Thoracic aorta (tissue), 2 donors: ENCODE data around the gene SERPINB2. TPM values are rescaled to one million over a fixed set of nuclear protein-coding genes. Genes with fewer than 3 reads are reported as not detected.

ENCODE experiments used
- ATAC-seq: fragments of 150-250 bp; one replicate; pipeline ENCODE4 v1.8.0; 2017; ENCODE audit warnings: low read depth; ENCODE audit not compliant: insufficient number of reproducible peaks, low FRiP score
- DNase-seq: peaks from one replicate; pipeline ENCODE4 v3.0.0-alpha.2; 2020; ENCODE audit warnings: low spot score
- H3K27ac ChIP-seq, 2 donors: fragments of 200-600 bp; sonication (generic); 1 replicate in 1 of 2; 2 replicates in 1 of 2; pipeline ENCODE4 v1.5.1; 2016; ENCODE audit warnings: mild to moderate bottlenecking in 2 of 2, moderate library complexity in 2 of 2
- H3K27me3 ChIP-seq: fragments of 200-600 bp; sonication (generic); replicated peaks from 2 replicates; pipeline ENCODE4 v1.6.0; 2016; ENCODE audit warnings: mild to moderate bottlenecking; ENCODE audit not compliant: insufficient read depth
- H3K36me3 ChIP-seq: fragments of 200-600 bp; sonication (generic); one replicate; pipeline ENCODE4 v1.5.1; 2016
- H3K4me1 ChIP-seq, 2 donors: fragments of 200-600 bp; sonication (generic); 1 replicate in 1 of 2; 2 replicates in 1 of 2; pipeline versions ENCODE4 v1.5.1 to v1.6.0; 2016; ENCODE audit warnings: low read depth in 2 of 2, mild to moderate bottlenecking in 1 of 2; ENCODE audit not compliant: control insufficient read depth in 1 of 2
- H3K4me3 ChIP-seq: fragments of 200-600 bp; sonication (generic); 2 replicates; pipeline ENCODE4 v1.5.1; 2016; ENCODE audit warnings: mild to moderate bottlenecking
- H3K9me3 ChIP-seq: fragments of 200-600 bp; sonication (generic); 2 replicates; pipeline ENCODE4 v1.5.1; 2016
- CTCF ChIP-seq: fragments of 200-600 bp; sonication (generic); IDR thresholded peaks from one replicate; pipeline ENCODE4 v1.5.1; 2019; ENCODE audit warnings: antibody characterized with exemption
- total RNA-seq, 2 donors: library from RNA; depleted of rRNA; stranded (reverse); fragments of >200 nt; gene quantifications; one replicate each; pipeline versions ENCODE4 v1.1.0 to v1.2.3, GENCODE V29; 2016

Gene SERPINB2
- total RNA-seq, 2 donors from 2014 or later = 9.3 TPM; not detected in 1

GRCh38 chr18:63878343-63878742, 9.2 kb upstream of the SERPINB2 start:
- Histone ChIP-seq H3K9me3 (no peaks in the 10 kb centered on the region), H3K4me1 (peaks cover 6 to 7% of the 10 kb centered on the region in 2 donors), H3K27me3 (no peaks in the 10 kb centered on the region), H3K27ac (no peak overlapping the region), H3K36me3 (no peaks in the 10 kb centered on the region), H3K4me3 (no peak overlapping the region)
- DNase-seq (no peak), ATAC-seq (no peak)
- TF ChIP-seq CTCF = no peak

- no peaks in the 10 kb centered on the region for H3K27me3 ChIP-seq
- peaks cover 6 to 7% of the 10 kb centered on the region in 2 donors for H3K4me1 ChIP-seq
- no peak overlapping the region for H3K4me3 ChIP-seq
- no peak overlapping the region for H3K27ac ChIP-seq
- ATAC-seq = no peak
- H3K36me3 ChIP-seq = no peaks in the 10 kb centered on the region
- no peak for TF ChIP-seq CTCF
- DNase-seq = no peak
- H3K9me3 ChIP-seq = no peaks in the 10 kb centered on the region
Observed at GRCh38 chr18:63878925-63879324, 8.6 kb upstream of the SERPINB2 start.

GRCh38 chr18:63879709-63880108, 7.8 kb upstream of the SERPINB2 start:
- peaks cover 6 to 7% of the 10 kb centered on the region in 2 donors for H3K4me1 ChIP-seq
- no peak for TF ChIP-seq CTCF
- H3K36me3 ChIP-seq = no peaks in the 10 kb centered on the region
- no peak for ATAC-seq
- DNase-seq = no peak
- no peaks in the 10 kb centered on the region for H3K27me3 ChIP-seq
- H3K9me3 ChIP-seq = no peaks in the 10 kb centered on the region
- no peak overlapping the region for H3K4me3 ChIP-seq
- H3K27ac ChIP-seq = no peak overlapping the region

GRCh38 chr18:63881851-63882250, 5.7 kb upstream of the SERPINB2 start:
- no peak for TF ChIP-seq CTCF
- DNase-seq (no peak), ATAC-seq (no peak)
- Histone ChIP-seq H3K27ac (no peak overlapping the region), H3K9me3 (no peaks in the 10 kb centered on the region), H3K27me3 (no peaks in the 10 kb centered on the region), H3K4me1 (peaks cover 6 to 7% of the 10 kb centered on the region in 2 donors), H3K36me3 (no peaks in the 10 kb centered on the region), H3K4me3 (no peak overlapping the region)

GRCh38 chr18:63882333-63883141, 5.0 kb upstream of the SERPINB2 start:
- ATAC-seq (peak; percentile 47), DNase-seq (no peak)
- H3K27me3 ChIP-seq = no peaks in the 10 kb centered on the region
- H3K36me3 ChIP-seq = no peaks in the 10 kb centered on the region
- no peak overlapping the region for H3K27ac ChIP-seq
- no peak for TF ChIP-seq CTCF
- no peak overlapping the region for H3K4me3 ChIP-seq
- H3K4me1 ChIP-seq = peaks cover 6 to 7% of the 10 kb centered on the region in 2 donors
- no peaks in the 10 kb centered on the region for H3K9me3 ChIP-seq
